ENCODE data around the gene POU6F2.
"Not testable (repeated sequence)": the region's sequence is repeated elsewhere in the genome, so short reads cannot be mapped to it uniquely, and the experiment has no call there.

Gene POU6F2

DNA sequence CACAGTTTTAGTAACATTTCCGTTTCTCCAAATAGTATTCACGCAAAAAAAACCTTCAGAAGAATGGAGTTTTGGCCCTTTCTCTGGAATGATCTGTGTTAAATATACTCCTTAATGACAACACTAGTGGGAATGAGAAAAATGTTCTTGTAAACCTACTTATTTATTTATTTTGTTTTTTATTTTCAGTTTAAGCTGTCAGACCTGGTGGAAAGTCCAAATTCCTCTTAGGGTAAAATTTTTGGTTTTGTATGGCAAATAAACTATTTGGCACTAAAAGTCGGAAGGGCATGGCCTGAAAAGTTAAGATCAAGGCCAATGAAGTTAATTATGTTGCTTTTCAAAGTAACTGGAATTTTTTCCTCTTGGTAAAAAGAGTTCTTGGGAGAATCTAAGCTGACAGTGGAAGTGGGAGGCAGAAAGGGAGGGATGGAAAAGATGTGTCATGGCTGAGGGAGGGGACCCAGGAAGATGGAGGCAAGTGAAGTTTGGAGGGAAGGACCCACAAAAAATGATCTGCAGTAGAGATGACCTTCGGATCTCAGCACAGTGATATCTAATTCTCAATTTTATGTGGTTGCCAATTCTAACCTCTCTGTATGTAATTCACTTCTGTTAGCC is 35.2 kb upstream of the POU6F2 start:
- ATAC-seq (ENCODE audit: low read depth) (no peak), DNase-seq (ENCODE audit: low spot score) (no peak)
- Histone ChIP-seq H3K9me3 (ENCODE audit: severe bottlenecking) (no peaks in the 10 kb centered on the region), H3K4me3 (ENCODE audit: severe bottlenecking) (no peak overlapping the region), H3K27ac (ENCODE audit: poor library complexity, severe bottlenecking) (no peak overlapping the region), H3K27me3 (ENCODE audit: insufficient read depth, poor library complexity, severe bottlenecking) (no peaks in the 10 kb centered on the region), H3K36me3 (ENCODE audit: low read depth) (no peaks in the 10 kb centered on the region), H3K4me1 (ENCODE audit: insufficient read depth, poor library complexity, severe bottlenecking) (no peaks in the 10 kb centered on the region)
- TF ChIP-seq, protein P1, sequence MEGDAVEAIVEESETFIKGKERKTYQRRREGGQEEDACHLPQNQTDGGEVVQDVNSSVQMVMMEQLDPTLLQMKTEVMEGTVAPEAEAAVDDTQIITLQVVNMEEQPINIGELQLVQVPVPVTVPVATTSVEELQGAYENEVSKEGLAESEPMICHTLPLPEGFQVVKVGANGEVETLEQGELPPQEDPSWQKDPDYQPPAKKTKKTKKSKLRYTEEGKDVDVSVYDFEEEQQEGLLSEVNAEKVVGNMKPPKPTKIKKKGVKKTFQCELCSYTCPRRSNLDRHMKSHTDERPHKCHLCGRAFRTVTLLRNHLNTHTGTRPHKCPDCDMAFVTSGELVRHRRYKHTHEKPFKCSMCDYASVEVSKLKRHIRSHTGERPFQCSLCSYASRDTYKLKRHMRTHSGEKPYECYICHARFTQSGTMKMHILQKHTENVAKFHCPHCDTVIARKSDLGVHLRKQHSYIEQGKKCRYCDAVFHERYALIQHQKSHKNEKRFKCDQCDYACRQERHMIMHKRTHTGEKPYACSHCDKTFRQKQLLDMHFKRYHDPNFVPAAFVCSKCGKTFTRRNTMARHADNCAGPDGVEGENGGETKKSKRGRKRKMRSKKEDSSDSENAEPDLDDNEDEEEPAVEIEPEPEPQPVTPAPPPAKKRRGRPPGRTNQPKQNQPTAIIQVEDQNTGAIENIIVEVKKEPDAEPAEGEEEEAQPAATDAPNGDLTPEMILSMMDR (IDR thresholded peaks at IDR 0.05; ENCODE audit: poor library complexity, severe bottlenecking), result no peak

DNA sequence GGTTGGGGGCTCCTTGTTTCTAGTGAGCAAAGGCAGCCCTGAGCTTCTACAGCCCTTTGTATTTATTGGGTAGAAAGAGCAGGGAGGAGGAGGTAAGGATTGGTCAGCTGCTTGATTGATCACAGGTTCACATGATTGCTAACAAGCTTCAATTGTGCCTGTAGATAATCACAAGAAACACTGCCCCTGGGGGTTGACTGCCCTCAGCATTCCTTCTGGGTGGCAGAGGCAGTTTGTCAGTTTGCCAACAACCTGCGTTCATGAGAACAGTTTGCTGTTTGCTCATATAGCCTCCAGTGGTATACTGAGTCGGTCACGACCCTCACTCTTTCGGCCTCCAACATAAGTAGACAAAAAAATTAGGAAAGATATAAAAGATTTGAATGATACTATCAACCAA is 30.2 kb upstream of the POU6F2 start:
- H3K4me3 ChIP-seq (ENCODE audit: severe bottlenecking); H3K27me3 ChIP-seq (ENCODE audit: insufficient read depth, poor library complexity, severe bottlenecking); DNase-seq (ENCODE audit: low spot score); ATAC-seq (ENCODE audit: low read depth); H3K4me1 ChIP-seq (ENCODE audit: insufficient read depth, poor library complexity, severe bottlenecking); H3K27ac ChIP-seq (ENCODE audit: poor library complexity, severe bottlenecking); H3K36me3 ChIP-seq (ENCODE audit: low read depth); H3K9me3 ChIP-seq (ENCODE audit: severe bottlenecking): not testable (repeated sequence)

DNA sequence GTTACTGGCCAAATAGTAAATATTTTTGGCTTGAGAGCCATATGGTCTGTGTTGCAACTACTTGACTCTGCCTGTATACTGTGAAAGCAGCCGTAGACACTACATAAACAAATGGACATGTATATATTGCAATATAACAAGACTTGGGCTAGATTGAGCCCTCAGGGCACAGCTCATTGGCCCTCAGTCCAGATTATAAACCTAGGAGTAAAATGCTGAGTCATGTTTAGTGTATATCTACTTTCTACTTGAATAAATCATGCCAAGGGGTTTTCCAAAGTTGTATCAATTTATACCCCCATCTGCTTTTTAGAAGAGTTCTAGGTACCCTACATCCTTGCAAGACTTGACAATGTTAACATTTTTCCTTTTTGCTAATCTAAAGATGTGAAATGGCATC is 27.4 kb upstream of the POU6F2 start:
- Histone ChIP-seq H3K27me3 (ENCODE audit: insufficient read depth, poor library complexity, severe bottlenecking) (no peaks in the 10 kb centered on the region), H3K4me3 (ENCODE audit: severe bottlenecking) (no peak overlapping the region), H3K36me3 (ENCODE audit: low read depth) (no peaks in the 10 kb centered on the region), H3K27ac (ENCODE audit: poor library complexity, severe bottlenecking) (no peak overlapping the region), H3K9me3 (ENCODE audit: severe bottlenecking) (no peaks in the 10 kb centered on the region), H3K4me1 (ENCODE audit: insufficient read depth, poor library complexity, severe bottlenecking) (no peaks in the 10 kb centered on the region)
- TF ChIP-seq, protein P1 (IDR thresholded peaks at IDR 0.05; ENCODE audit: poor library complexity, severe bottlenecking), result no peak
- DNase-seq (ENCODE audit: low spot score), result no peak
- no peak for ATAC-seq (ENCODE audit: low read depth)

DNA sequence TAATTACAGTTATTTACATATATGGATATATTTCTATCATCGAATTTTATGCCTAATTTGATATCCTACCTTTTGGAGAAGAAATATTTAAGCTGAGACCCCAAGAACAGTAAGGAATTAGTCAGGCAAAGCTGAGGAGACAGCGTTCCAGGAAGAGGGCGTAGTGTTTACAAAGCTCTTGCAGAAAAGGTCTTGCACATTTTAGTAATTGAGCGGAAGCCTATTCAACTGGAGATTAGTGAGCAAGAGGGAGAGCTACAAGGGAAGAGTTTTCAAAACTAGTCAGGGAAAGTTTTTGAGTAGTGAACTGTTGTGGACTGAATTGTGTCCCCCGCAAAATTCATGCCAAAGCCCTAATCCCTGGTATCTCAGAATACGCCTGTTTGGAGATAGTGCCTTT is 26.5 kb upstream of the POU6F2 start:
- H3K4me1 ChIP-seq (ENCODE audit: insufficient read depth, poor library complexity, severe bottlenecking), result no peaks in the 10 kb centered on the region
- no peaks in the 10 kb centered on the region for H3K9me3 ChIP-seq (ENCODE audit: severe bottlenecking)
- H3K27ac ChIP-seq (ENCODE audit: poor library complexity, severe bottlenecking), result no peak overlapping the region
- TF ChIP-seq, protein P1 (IDR thresholded peaks at IDR 0.05; ENCODE audit: poor library complexity, severe bottlenecking), result no peak
- DNase-seq (ENCODE audit: low spot score), result no peak
- no peak overlapping the region for H3K4me3 ChIP-seq (ENCODE audit: severe bottlenecking)
- no peaks in the 10 kb centered on the region for H3K27me3 ChIP-seq (ENCODE audit: insufficient read depth, poor library complexity, severe bottlenecking)
- no peak for ATAC-seq (ENCODE audit: low read depth)
- H3K36me3 ChIP-seq (ENCODE audit: low read depth), result no peaks in the 10 kb centered on the region

DNA sequence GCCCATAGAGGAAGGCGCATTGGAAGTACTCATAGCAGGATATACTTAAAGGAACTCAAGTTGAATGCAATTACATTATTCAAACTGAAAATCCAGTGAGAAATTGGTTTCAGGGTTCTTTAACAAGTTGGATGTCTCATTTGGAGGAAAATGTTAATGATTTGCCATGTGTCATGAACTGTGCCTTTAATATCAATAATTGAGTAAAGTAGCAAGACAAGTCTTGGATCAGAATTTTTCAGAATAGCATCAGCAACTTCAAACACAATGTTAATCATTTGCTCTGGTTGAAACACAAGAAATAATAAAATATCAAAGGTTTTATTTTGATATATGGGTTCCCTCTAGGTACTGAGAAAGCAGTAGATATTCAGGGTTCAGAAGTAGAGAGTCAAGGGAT is 24.5 kb upstream of the POU6F2 start:
- H3K4me1 ChIP-seq (ENCODE audit: insufficient read depth, poor library complexity, severe bottlenecking), result no peaks in the 10 kb centered on the region
- TF ChIP-seq, protein P1 (IDR thresholded peaks at IDR 0.05; ENCODE audit: poor library complexity, severe bottlenecking), result no peak

More for the DNA sequence above, 24.5 kb upstream of the POU6F2 start:
- no peak for ATAC-seq (ENCODE audit: low read depth)
- H3K4me3 ChIP-seq (ENCODE audit: severe bottlenecking), result no peak overlapping the region
- peaks cover 3% of the 10 kb centered on the region for H3K27me3 ChIP-seq (ENCODE audit: insufficient read depth, poor library complexity, severe bottlenecking)
- no peak for DNase-seq (ENCODE audit: low spot score)
- H3K27ac ChIP-seq (ENCODE audit: poor library complexity, severe bottlenecking), result no peak overlapping the region
- H3K36me3 ChIP-seq (ENCODE audit: low read depth), result no peaks in the 10 kb centered on the region
- no peaks in the 10 kb centered on the region for H3K9me3 ChIP-seq (ENCODE audit: severe bottlenecking)

Data from RWPE2 (cell line).